ENCODE data around the gene NLGN1.

NLGN1 gene

DNA sequence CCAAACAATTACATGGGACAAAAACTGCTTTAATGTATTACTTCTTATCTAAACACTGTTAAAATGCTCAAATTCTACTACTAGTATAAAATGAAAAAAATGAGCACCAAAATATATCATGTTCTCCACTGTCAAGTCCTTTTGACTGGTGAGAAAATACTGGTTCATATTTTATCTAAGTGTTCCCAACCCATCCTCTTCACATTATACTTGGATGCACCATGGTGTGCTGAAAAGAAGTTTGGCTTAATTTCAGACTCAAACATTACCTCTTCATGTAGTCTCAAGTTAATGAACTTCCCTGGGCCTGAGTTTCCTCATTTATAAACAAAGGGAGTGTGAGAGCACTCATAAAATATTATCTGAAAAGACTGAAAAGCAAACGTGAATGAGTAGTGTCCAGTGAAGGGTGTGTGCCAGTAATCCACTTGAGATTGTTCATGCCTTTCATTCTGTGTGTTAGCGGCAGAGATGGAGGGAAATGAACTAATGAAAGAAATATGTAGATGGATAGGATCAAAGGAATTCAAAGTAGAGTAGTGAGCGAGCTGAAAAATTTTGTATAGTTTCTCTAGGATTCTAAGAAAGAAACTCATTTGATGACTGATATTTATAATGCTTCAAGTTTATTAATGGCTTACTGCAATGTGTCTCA, 263.2 kb downstream of the NLGN1 start:
- ChIA-PET CTCF (interaction anchor here (0.5 kb wide), 1 partner anchor 122 kb away, joined by 3 read pairs; no protein-coding TSS in a partner anchor), POLR2A (no interaction called here)
- DNase-seq (ENCODE audit: extremely low spot score) = no peak
- TF ChIP-seq FOXA1 (IDR thresholded peaks at IDR 0.05) (no peak), L3MBTL2 (conservative IDR thresholded peaks at IDR 0.05) (no peak), ELF4 (IDR thresholded peaks at IDR 0.05) (no peak), FOXK2 (IDR thresholded peaks at IDR 0.05) (no peak), CTBP1 (IDR thresholded peaks at IDR 0.05; ENCODE audit: borderline replicate concordance) (no peak), ZNF384 (IDR thresholded peaks at IDR 0.05) (no peak), TARDBP (IDR thresholded peaks at IDR 0.05) (no peak), HDGF (IDR thresholded peaks at IDR 0.05; ENCODE audit: borderline replicate concordance) (no peak)
- TF ChIP-seq, protein P1, sequence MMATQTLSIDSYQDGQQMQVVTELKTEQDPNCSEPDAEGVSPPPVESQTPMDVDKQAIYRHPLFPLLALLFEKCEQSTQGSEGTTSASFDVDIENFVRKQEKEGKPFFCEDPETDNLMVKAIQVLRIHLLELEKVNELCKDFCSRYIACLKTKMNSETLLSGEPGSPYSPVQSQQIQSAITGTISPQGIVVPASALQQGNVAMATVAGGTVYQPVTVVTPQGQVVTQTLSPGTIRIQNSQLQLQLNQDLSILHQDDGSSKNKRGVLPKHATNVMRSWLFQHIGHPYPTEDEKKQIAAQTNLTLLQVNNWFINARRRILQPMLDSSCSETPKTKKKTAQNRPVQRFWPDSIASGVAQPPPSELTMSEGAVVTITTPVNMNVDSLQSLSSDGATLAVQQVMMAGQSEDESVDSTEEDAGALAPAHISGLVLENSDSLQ (IDR thresholded peaks at IDR 0.05) = no peak

- no peak for TF ChIP-seq FOXK2 (IDR thresholded peaks at IDR 0.05)
- TF ChIP-seq CTBP1 (IDR thresholded peaks at IDR 0.05; ENCODE audit: borderline replicate concordance) = no peak
- TF ChIP-seq L3MBTL2 (conservative IDR thresholded peaks at IDR 0.05) = no peak
- TF ChIP-seq, protein P1 (IDR thresholded peaks at IDR 0.05) = no peak
- no peak for TF ChIP-seq BHLHE40 (IDR thresholded peaks at IDR 0.05; ENCODE audit: borderline replicate concordance)
- TF ChIP-seq TARDBP (IDR thresholded peaks at IDR 0.05) = no peak
- no peak for TF ChIP-seq SP1 (IDR thresholded peaks at IDR 0.05)
- ChIA-PET CTCF (no interaction called here), POLR2A (no interaction called here)
- DNase-seq (ENCODE audit: extremely low spot score) = no peak
Measured at GRCh38 chr3:173663696-173664111, 266.2 kb downstream of the NLGN1 start.

DNA sequence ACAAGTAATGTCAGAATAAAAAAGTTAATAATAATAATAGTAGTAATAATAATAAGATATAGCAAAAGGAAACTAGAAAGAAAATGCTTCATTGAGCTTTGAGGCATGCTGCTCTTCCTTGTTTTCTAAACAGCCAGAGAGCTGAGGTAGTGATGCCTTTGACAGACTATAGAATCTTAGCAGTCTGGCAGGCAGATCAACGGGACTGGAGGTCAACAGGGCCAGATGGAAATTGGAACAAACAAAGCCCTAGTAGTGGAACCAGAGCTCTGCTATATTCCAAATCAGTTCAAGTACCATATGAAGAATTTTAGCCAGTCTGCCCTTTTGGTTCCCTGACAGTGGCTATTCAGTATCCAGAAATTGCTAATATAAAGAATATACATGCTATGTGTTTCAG, 278.6 kb downstream of the NLGN1 start:
- POLR2A ChIA-PET = no interaction called here
- DNase-seq (ENCODE audit: extremely low spot score) = no peak
- CTCF ChIA-PET = no interaction called here
- TF ChIP-seq, protein P1 (IDR thresholded peaks at IDR 0.05) = no peak
- no peak for TF ChIP-seq ELF4 (IDR thresholded peaks at IDR 0.05)
- TF ChIP-seq SP1 (IDR thresholded peaks at IDR 0.05) = no peak
- TF ChIP-seq BHLHE40 (IDR thresholded peaks at IDR 0.05; ENCODE audit: borderline replicate concordance) = no peak
- no peak for TF ChIP-seq ZNF384 (IDR thresholded peaks at IDR 0.05)
- no peak for TF ChIP-seq ARNT (IDR thresholded peaks at IDR 0.05)
- no peak for TF ChIP-seq L3MBTL2 (conservative IDR thresholded peaks at IDR 0.05)
- TF ChIP-seq FOXM1 (IDR thresholded peaks at IDR 0.05; ENCODE audit: borderline replicate concordance) = no peak

- no peak for DNase-seq (ENCODE audit: extremely low spot score)
- CTCF ChIA-PET = no interaction called here
- POLR2A ChIA-PET = no interaction called here
Measured at GRCh38 chr3:173681188-173681678, 283.7 kb downstream of the NLGN1 start.

GRCh38 chr3:173685456-173685855, 287.9 kb downstream of the NLGN1 start:
- TF ChIP-seq NFRKB (IDR thresholded peaks at IDR 0.05) (no peak), BHLHE40 (IDR thresholded peaks at IDR 0.05; ENCODE audit: borderline replicate concordance) (no peak), LEF1 (IDR thresholded peaks at IDR 0.05; ENCODE audit: borderline replicate concordance) (no peak), TARDBP (IDR thresholded peaks at IDR 0.05) (no peak), ELF4 (IDR thresholded peaks at IDR 0.05) (no peak), HDGF (IDR thresholded peaks at IDR 0.05; ENCODE audit: borderline replicate concordance) (no peak), ARNT (IDR thresholded peaks at IDR 0.05) (no peak), SP1 (IDR thresholded peaks at IDR 0.05) (no peak)
- DNase-seq (ENCODE audit: extremely low spot score) = no peak
- CTCF ChIA-PET = no interaction called here
- POLR2A ChIA-PET = no interaction called here

More at GRCh38 chr3:173681188-173681678, 283.7 kb downstream of the NLGN1 start:
- TF ChIP-seq SUZ12 (IDR thresholded peaks at IDR 0.05) = no peak
- no peak for TF ChIP-seq SP1 (IDR thresholded peaks at IDR 0.05)
- no peak for TF ChIP-seq FOXK2 (IDR thresholded peaks at IDR 0.05)
- no peak for TF ChIP-seq NFRKB (IDR thresholded peaks at IDR 0.05)
- no peak for TF ChIP-seq FOXM1 (IDR thresholded peaks at IDR 0.05; ENCODE audit: borderline replicate concordance)
- TF ChIP-seq CTBP1 (IDR thresholded peaks at IDR 0.05; ENCODE audit: borderline replicate concordance) = no peak
- TF ChIP-seq BHLHE40 (IDR thresholded peaks at IDR 0.05; ENCODE audit: borderline replicate concordance) = no peak
- TF ChIP-seq, protein P1 (IDR thresholded peaks at IDR 0.05) = no peak
- no peak for TF ChIP-seq FOXA1 (IDR thresholded peaks at IDR 0.05)
- no peak for TF ChIP-seq L3MBTL2 (conservative IDR thresholded peaks at IDR 0.05)
- TF ChIP-seq HDGF (IDR thresholded peaks at IDR 0.05; ENCODE audit: borderline replicate concordance) = no peak
- no peak for TF ChIP-seq TARDBP (IDR thresholded peaks at IDR 0.05)
- no peak for TF ChIP-seq LEF1 (IDR thresholded peaks at IDR 0.05; ENCODE audit: borderline replicate concordance)
- TF ChIP-seq ELF4 (IDR thresholded peaks at IDR 0.05) = no peak
- TF ChIP-seq ARNT (IDR thresholded peaks at IDR 0.05) = no peak
- no peak for TF ChIP-seq ZNF384 (IDR thresholded peaks at IDR 0.05)
